ENCODE measurements around the gene PLTP.

Gene PLTP

DNA sequence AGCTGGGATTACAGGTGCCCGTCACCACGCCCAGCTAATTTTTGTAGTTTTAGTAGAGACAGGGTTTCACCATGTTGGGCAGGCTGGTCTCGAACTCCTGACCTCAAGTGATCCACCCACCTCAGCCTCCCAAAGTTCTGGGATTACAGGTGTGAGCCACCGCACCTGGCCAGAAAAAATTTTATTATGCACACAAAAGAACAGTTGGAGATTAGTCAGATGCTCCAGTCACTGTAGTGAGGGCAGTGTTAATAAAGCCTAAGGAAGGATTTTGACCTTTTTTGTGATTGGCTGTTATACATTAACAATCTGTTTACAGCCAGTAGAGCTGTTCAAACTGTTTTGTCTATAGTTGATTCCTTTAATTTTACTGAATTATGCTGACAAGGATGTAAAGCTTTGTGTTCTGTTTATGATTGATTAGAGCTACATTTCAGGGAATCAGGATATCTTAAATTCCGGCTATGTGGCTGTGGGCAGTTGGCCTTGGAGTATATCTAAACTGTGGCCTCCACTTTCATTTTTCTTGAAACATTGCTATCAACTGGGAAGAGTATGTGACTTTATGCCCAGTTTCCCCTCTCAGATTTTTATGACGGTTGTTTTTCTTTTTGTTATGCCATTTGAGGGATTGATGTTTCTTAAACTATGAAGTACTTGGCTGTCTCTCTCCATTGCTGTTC, 44.7 kb downstream of the PLTP start:
- TF ChIP-seq, protein P1, sequence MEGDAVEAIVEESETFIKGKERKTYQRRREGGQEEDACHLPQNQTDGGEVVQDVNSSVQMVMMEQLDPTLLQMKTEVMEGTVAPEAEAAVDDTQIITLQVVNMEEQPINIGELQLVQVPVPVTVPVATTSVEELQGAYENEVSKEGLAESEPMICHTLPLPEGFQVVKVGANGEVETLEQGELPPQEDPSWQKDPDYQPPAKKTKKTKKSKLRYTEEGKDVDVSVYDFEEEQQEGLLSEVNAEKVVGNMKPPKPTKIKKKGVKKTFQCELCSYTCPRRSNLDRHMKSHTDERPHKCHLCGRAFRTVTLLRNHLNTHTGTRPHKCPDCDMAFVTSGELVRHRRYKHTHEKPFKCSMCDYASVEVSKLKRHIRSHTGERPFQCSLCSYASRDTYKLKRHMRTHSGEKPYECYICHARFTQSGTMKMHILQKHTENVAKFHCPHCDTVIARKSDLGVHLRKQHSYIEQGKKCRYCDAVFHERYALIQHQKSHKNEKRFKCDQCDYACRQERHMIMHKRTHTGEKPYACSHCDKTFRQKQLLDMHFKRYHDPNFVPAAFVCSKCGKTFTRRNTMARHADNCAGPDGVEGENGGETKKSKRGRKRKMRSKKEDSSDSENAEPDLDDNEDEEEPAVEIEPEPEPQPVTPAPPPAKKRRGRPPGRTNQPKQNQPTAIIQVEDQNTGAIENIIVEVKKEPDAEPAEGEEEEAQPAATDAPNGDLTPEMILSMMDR (IDR thresholded peaks at IDR 0.05; ENCODE audit: low read depth, low read length, missing control alignments) = no peak
- no peak for DNase-seq (ENCODE audit: extremely low read depth, low read depth)
- no peak overlapping the region for H3K4me3 ChIP-seq (replicated peaks; ENCODE audit: low read depth, low read length)

DNA sequence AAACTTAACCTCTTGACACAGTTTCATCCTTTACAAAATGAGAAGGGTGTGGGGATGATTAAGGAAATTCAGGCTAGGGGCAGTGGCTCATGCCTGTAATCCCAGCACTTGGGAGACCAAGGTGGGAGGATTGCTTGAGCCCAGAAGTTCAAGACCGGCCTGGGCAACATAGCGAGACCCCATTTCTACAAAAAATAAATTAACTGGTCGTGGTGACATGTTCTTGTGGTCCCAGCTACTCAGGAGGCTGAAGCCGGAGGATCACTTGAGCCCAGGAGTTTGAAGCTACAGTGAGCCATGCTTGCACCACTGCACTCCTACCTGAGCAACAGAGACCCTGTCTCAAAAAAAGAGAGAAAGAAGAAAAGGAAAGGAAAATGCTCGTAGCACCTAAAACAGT, 45.5 kb downstream of the PLTP start:
- H3K4me3 ChIP-seq (replicated peaks; ENCODE audit: low read depth, low read length) = no peak overlapping the region
- DNase-seq (ENCODE audit: extremely low read depth, low read depth) = no peak
- TF ChIP-seq, protein P1 (IDR thresholded peaks at IDR 0.05; ENCODE audit: low read depth, low read length, missing control alignments) = no peak

DNA sequence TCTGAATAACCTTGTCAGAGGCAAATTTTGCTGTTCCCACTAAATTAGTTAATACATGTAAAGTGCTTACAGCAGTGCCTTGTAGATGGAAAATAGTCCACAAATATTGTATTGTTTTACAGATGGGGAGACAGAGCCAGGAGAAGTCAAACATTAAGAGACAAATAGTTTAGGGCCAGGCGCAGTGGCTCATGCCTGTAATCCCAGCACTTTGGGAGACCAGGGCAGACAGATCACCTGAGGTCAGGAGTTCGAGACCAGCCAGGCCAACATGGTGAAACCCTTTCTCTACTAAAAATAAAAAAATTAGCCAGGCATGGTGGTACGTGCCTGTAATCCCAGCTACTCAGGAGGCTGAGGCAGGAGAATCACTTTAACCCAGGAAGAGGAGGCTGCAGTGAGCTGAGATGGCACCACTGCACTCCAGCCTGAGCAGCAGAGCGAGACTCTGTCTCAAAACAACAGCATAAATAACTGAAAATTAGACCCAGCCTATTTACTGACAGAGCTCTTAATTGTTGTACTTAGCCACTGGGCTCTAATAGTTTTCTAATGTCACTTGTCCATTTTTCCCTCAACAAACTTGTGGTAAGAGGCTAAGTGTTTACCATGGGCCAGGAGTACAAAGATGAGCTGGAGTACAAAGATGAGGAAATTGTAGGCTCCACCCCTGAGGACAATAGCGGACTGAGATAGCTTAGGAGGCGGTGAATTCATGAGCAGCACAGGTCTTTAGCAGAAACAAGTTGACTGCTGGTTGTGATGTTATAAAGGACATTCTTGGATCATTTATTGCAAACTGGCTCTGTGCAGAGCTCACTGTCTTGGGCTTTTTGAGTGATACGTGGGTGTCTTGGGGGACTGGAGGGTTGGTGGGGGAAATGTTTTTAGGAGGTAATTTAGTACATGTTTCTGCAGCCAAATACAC, 48.1 kb downstream of the PLTP start:
- no peak for DNase-seq (ENCODE audit: extremely low read depth, low read depth)
- no peak overlapping the region for H3K4me3 ChIP-seq (replicated peaks; ENCODE audit: low read depth, low read length)
- TF ChIP-seq, protein P1 (IDR thresholded peaks at IDR 0.05; ENCODE audit: low read depth, low read length, missing control alignments) = no peak

DNA sequence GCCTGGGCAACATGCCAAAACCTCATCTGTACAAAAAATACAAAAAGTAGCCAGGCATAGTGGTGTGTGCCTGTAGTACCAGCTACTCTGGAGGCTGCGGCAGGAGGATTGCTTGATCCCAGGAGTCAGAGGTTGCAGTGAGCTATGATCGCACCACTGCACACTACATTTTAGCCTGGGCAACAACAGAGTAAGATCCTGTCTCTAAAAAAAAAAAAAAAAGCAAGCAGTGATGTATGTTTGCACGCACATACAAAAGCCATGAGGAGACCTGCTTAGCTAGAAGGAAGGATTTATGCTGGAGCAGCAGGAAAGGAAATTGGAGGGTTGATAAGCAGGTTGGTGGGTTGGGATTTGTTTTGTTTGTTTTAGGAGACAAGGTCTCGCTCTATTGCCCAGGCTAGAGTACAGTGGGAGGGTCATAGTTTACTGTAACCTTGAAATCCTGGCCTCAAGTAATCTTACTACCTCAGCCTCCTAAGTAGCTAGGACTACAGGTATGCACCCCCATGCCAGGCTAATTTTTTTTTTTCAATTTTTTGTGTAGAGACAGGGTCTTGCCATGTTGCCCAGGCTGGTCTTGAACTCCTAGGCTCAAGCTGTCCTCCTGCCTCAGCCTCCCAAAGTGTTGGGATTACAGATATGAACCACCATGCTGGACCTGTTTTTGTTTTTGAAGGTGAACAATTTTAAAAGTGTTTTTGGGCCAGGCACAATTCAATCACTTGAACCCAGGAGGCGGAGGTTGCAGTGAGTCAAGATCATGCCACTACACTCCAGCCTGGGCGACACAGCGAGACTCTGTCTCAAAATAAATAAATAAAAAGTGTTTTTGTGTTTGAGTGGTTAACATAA, 50.5 kb downstream of the PLTP start:
- no peak for DNase-seq (ENCODE audit: extremely low read depth, low read depth)
- TF ChIP-seq, protein P1 (IDR thresholded peaks at IDR 0.05; ENCODE audit: low read depth, low read length, missing control alignments) = no peak
- H3K4me3 ChIP-seq (replicated peaks; ENCODE audit: low read depth, low read length) = no peak overlapping the region

DNA sequence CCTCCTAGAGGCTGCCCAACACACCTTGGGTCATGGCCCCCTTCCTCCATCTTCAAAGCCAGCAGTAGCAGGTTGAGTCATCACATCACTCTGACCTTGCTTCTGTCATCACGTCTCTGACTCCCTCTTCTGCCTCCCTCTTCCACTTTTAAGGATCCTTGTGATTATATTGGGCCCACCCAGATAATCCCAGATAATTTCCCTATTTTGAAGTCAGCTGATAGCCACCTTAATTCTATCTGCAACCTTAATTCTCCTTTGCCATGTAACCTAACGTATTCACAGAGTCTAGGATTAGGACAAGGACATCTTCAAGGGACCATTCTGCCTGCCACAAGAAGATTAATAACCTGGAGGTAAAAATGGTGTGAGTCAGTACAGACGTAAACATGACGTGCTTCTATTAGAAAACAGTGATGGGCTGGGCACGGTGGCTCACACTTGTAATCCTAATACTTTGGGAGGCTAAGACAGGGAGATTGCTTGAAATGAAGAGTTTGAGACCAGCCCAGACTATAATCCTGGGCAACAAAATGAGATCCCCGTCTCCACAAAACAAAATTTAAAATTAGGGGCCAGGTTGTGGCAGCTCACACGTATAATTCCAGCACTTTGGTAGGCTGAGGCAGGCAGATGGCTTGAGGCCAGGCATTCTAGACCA, 51.3 kb downstream of the PLTP start:
- no peak overlapping the region for H3K4me3 ChIP-seq (replicated peaks; ENCODE audit: low read depth, low read length)
- TF ChIP-seq, protein P1 (IDR thresholded peaks at IDR 0.05; ENCODE audit: low read depth, low read length, missing control alignments) = no peak
- no peak for DNase-seq (ENCODE audit: extremely low read depth, low read depth)

DNA sequence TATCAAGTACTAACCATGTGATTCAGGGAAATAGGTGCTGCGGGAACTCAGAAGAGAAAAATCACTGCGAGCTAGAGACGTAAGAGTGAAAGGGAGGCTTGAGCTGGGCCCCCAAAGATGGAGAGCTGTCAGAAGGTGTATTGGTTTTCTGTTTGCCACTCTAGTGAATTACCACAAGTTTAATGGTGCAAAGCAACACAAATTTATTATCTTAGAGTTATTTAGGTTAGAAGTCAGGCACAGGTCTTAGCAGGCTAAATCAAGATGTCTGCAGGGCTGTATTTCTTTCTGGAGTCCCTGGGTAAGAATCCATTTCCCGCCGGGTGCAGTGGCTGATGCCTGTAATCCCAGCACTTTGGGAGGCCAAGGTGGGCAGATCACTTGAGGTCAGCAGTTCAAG, 52.0 kb downstream of the PLTP start:
- H3K4me3 ChIP-seq (replicated peaks; ENCODE audit: low read depth, low read length) = no peak overlapping the region
- DNase-seq (ENCODE audit: extremely low read depth, low read depth) = no peak
- TF ChIP-seq, protein P1 (IDR thresholded peaks at IDR 0.05; ENCODE audit: low read depth, low read length, missing control alignments) = no peak

All from HFF-Myc (cell line).